ENCODE measurements around the gene CFDP1. TPM values are rescaled to one million over a fixed set of nuclear protein-coding genes. Genes with fewer than 3 reads are reported as not detected.
"Not testable (repeated sequence)": the region's sequence is repeated elsewhere in the genome, so short reads cannot be mapped to it uniquely, and the experiment has no call there.

CFDP1 gene
- total and polyA plus RNA-seq, 2 experiments from 2014 or later, result 97.1 to 116 TPM

- Histone ChIP-seq H3K9me2 (replicated peaks; ENCODE audit: insufficient read depth) (no peaks in the 10 kb centered on the region), H2AFZ (no peak overlapping the region), H3K4me3 (no peak overlapping the region), H4K20me1 (ENCODE audit: insufficient read depth, poor library complexity, severe bottlenecking) (no peaks in the 10 kb centered on the region), H3K27ac (no peak overlapping the region), H3K36me3 (replicated peaks; ENCODE audit: insufficient read depth, low read depth) (no peaks in the 10 kb centered on the region), H3K79me2 (peaks cover under 1% of the 10 kb centered on the region), H3K9me3 (ENCODE audit: low read depth) (no peaks in the 10 kb centered on the region), H3K4me2 (no peak overlapping the region), H3K27me3 (no peaks in the 10 kb centered on the region), H3K4me1 (ENCODE audit: insufficient read depth) (peaks cover 12% of the 10 kb centered on the region)
- WGBS (ENCODE audit: low lambda C conversion rate, missing lambda C conversion rate), result 73% methylated on average over 6 of the region's 6 CpGs
- TF ChIP-seq EZH2phosphoT487 (IDR thresholded peaks at IDR 0.05; ENCODE audit: low read depth, severe bottlenecking, unreplicated experiment) (no peak), EZH2 (IDR thresholded peaks at IDR 0.05; ENCODE audit: borderline replicate concordance) (no peak), CTCF (IDR thresholded peaks at IDR 0.05; ENCODE audit: poor library complexity) (no peak)
- DNase-seq (ENCODE audit: low spot score), result no peak
Measured at GRCh38 chr16:75271441-75272096, 161.7 kb downstream of the CFDP1 start.

GRCh38 chr16:75269358-75269757 is 163.9 kb downstream of the CFDP1 start:
- H3K79me2 ChIP-seq, result peaks cover 20% of the 10 kb centered on the region
- 86% methylated on average over 9 of the region's 9 CpGs for WGBS (ENCODE audit: low lambda C conversion rate, missing lambda C conversion rate)
- H3K9me3 ChIP-seq (ENCODE audit: low read depth); H3K9me2 ChIP-seq (replicated peaks; ENCODE audit: insufficient read depth); H2AFZ ChIP-seq; H4K20me1 ChIP-seq (ENCODE audit: insufficient read depth, poor library complexity, severe bottlenecking); DNase-seq (ENCODE audit: low spot score); H3K4me2 ChIP-seq; H3K27ac ChIP-seq; H3K36me3 ChIP-seq (replicated peaks; ENCODE audit: insufficient read depth, low read depth); H3K4me3 ChIP-seq; H3K27me3 ChIP-seq: not testable (repeated sequence)
- peaks cover 21% of the 10 kb centered on the region for H3K4me1 ChIP-seq (ENCODE audit: insufficient read depth)

- Histone ChIP-seq H3K4me3 (no peak overlapping the region), H3K9me2 (replicated peaks; ENCODE audit: insufficient read depth) (no peaks in the 10 kb centered on the region), H3K79me2 (peaks cover 36% of the 10 kb centered on the region), H3K4me2 (no peak overlapping the region), H3K27ac (peak overlapping the region; percentile 53), H4K20me1 (ENCODE audit: insufficient read depth, poor library complexity, severe bottlenecking) (peaks cover 15% of the 10 kb centered on the region), H3K27me3 (no peaks in the 10 kb centered on the region), H3K9me3 (ENCODE audit: low read depth) (no peaks in the 10 kb centered on the region), H2AFZ (no peak overlapping the region), H3K36me3 (replicated peaks; ENCODE audit: insufficient read depth, low read depth) (no peaks in the 10 kb centered on the region), H3K4me1 (ENCODE audit: insufficient read depth) (peaks cover 37% of the 10 kb centered on the region)
- TF ChIP-seq EZH2 (IDR thresholded peaks at IDR 0.05; ENCODE audit: borderline replicate concordance), result no peak
- no peak for TF ChIP-seq CTCF (IDR thresholded peaks at IDR 0.05; ENCODE audit: poor library complexity)
- TF ChIP-seq EZH2phosphoT487 (IDR thresholded peaks at IDR 0.05; ENCODE audit: low read depth, severe bottlenecking, unreplicated experiment), result no peak
- WGBS (ENCODE audit: low lambda C conversion rate, missing lambda C conversion rate), result 74% methylated on average over 10 of the region's 10 CpGs
- DNase-seq (ENCODE audit: low spot score), result peak; percentile 85
Measured at GRCh38 chr16:75267631-75268264, 165.6 kb downstream of the CFDP1 start.

Measured in hepatocyte (in vitro differentiated cells).